ENCODE measurements around the gene SLC6A12.

- no peak for TF ChIP-seq POLR2A (IDR thresholded peaks at IDR 0.05)
- no peak for TF ChIP-seq CTCF (IDR thresholded peaks at IDR 0.05)
Observed at GRCh38 chr12:172732-173161, 41.2 kb downstream of the SLC6A12 start.

Measured in Peyer's patch (tissue), 4 donors.